Heart left ventricle (tissue), 16 donors: Measurements from ENCODE around the gene ZC3HAV1. TPM values are rescaled to one million over a fixed set of nuclear protein-coding genes. Genes with fewer than 3 reads are reported as not detected.
"Not testable (repeated sequence)": the region's sequence is repeated elsewhere in the genome, so short reads cannot be mapped to it uniquely, and the experiment has no call there.

Source experiments
- ATAC-seq, 4 donors: fragments of 200-7000 bp; cut with Tn5 transposase; one replicate each; pipeline ENCODE4 v1.9.1; 2020 to 2022; ENCODE audit warnings: moderate library complexity in 4 of 4, mild to moderate bottlenecking in 3 of 4, moderate number of reproducible peaks in 1 of 4
- DNase-seq, 5 donors: peaks; one replicate each; pipeline ENCODE4 v3.0.0-alpha.2; 2020
- H3K27ac ChIP-seq, 12 donors: fragments of 200-600 bp; sonication (generic) in 4 of 12; one replicate each; pipeline versions ENCODE4 v1.5.0 to v1.8.0; 2016 to 2022; ENCODE audit warnings: mild to moderate bottlenecking in 2 of 12
- H3K27me3 ChIP-seq, 9 donors: fragments of 200-600 bp; sonication (generic) in 2 of 9; one replicate each; pipeline versions ENCODE4 v1.5.1 to v1.8.0; 2016 to 2022; ENCODE audit warnings: mild to moderate bottlenecking in 3 of 9
- H3K36me3 ChIP-seq, 9 donors: fragments of 200-600 bp; sonication (generic) in 2 of 9; one replicate each; pipeline versions ENCODE4 v1.5.0 to v1.8.0; 2018 to 2022; ENCODE audit warnings: mild to moderate bottlenecking in 2 of 9
- H3K4me1 ChIP-seq, 12 donors: fragments of 200-600 bp; sonication (generic) in 4 of 12; one replicate each; pipeline versions ENCODE4 v1.5.0 to v1.8.0; 2016 to 2022; ENCODE audit warnings: mild to moderate bottlenecking in 3 of 12
- H3K4me3 ChIP-seq, 12 donors: fragments of 200-600 bp; sonication (generic) in 4 of 12; one replicate each; pipeline versions ENCODE4 v1.5.0 to v1.8.0; 2017 to 2022; ENCODE audit warnings: mild to moderate bottlenecking in 9 of 12, moderate library complexity in 4 of 12
- H3K9me3 ChIP-seq, 12 donors: fragments of 200-600 bp; sonication (generic) in 4 of 12; one replicate each; pipeline versions ENCODE4 v1.5.0 to v1.8.0; 2016 to 2022; ENCODE audit warnings: mild to moderate bottlenecking in 1 of 12
- POLR2A ChIP-seq, 2 donors: fragments of 450-650 bp; IDR thresholded peaks; one replicate each; pipeline ENCODE4 v1.6.1; 2017; ENCODE audit warnings: antibody characterized with exemption in 2 of 2, mild to moderate bottlenecking in 2 of 2, moderate library complexity in 2 of 2
- WGBS, 4 donors: extraction: QIAGEN DNeasy Blood & Tissue Kit in 2 of 4; methylation state at CpG; one replicate each; pipeline versions ENCODE4 v1.1.5 to v1.1.7; 2013 to 2018; 5-methylcytosine and 5-hydroxymethylcytosine counted together
- intact Hi-C, 10 donors: fragments of 100-400 bp; cut with DNase I; formaldehyde crosslinking; loops; one replicate each; pipeline versions ENCODE4 v1.11.1 to v1.14.2; 2022
- polyA plus RNA-seq, 2 donors: library from polyadenylated mRNA; stranded (reverse); fragments of 200-250 nt; gene quantifications; one replicate each; pipeline ENCODE4 v1.2.3, GENCODE V29; 2013
- total RNA-seq, 9 donors: library from RNA; depleted of rRNA in 2 of 9; stranded (reverse); fragments of >200 nt in 2 of 9; fragmentation: NEBNext Ultra II Directional in 3 of 9; extraction: Animal tissue kit (Norgen Biotek cat#: 25700) in 3 of 9; gene quantifications; one replicate each; pipeline versions ENCODE4 v1.1.0 to v1.2.4, GENCODE V29; 2016 to 2023
- TF ChIP-seq, protein P1 (sequence below), 12 donors: fragments of 200-600 bp; sonication (generic) in 4 of 12; IDR thresholded peaks; one replicate each; pipeline versions ENCODE4 v1.5.0 to v1.8.0; 2018 to 2022; ENCODE audit warnings: antibody characterized with exemption in 12 of 12, mild to moderate bottlenecking in 5 of 12
- donor health status: ischemic (EF 13 %, LVEDD 7.1; RV severe dilation, severe dysfunction).
- donor health status: healthy with polysubstance abuse.
- donor health status: DM: no; HTN: yes; CAD: no.
- donor health status: DM: no; HTN: no; CAD: no.
- donor health status: ischemic (EF 25% LVEDD 6.9; RV normal size, moderate dysfunction).
- donor health status: ischemic (EF 25% LVEDD 5.7; RV mildly dilated, moderate dysfunction).
- donor health status: healthy.
- donor health status: DM: yes; HTN: yes; CAD: no.
- donor health status: ischemic (EF 35%, LVEDD 5.7; RV mildly dilated, moderate dysfunction).
- donor health status: nonischemic (EF 11% LVEDD 7.7; RV severe dilation, severe dysfunction).
- donor health status: DM: yes; HTN: yes; CAD: no.
- donor health status: PGD.
- donor health status: ischemic (EF 29% LVEDD 5.4; RV normal size, mild dysfunction).
- donor health status: nonischemic (EF 23%, LVEDD 6.1; RV moderate dilation, normal function).

The ZC3HAV1 gene
- total and polyA plus RNA-seq, 11 donors = 2.8 to 31.9 (median 7.1) TPM

DNA sequence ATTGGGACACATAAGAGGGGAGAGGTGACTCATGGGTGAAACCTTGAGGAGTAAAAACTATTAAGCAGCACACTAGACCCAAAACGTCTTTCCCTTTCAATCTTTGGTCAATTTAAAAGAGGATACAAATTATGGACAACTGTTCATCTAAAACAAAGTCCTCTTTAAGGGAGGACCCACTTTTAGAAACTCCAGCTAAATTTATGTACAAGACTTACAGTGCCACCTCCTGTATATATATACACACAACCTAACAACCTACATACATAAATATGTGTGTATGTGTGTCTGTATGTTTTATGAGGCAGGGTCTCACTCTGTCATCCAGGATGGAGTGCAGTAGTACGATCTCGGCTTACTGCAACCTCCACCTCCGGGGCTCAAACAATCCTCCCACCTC, 18.1 kb upstream of the ZC3HAV1 start:
- no peak for ATAC-seq
- Histone ChIP-seq H3K27me3 (peaks cover 0 to 6% (median 0%) of the 10 kb centered on the region in 9 donors), H3K9me3 (no peaks in the 10 kb centered on the region), H3K4me3 (no peak overlapping the region), H3K27ac (no peak overlapping the region), H3K36me3 (no peaks in the 10 kb centered on the region), H3K4me1 (peaks cover 0 to 14% (median 0%) of the 10 kb centered on the region in 12 donors)
- whole genome bisulfite sequencing, 4 donors = 69 to 82% (median 79%) methylated on average over 4 of the region's 4 CpGs
- no peak for DNase-seq
- TF ChIP-seq POLR2A (IDR thresholded peaks at IDR 0.05) = no peak
- TF ChIP-seq, protein P1, sequence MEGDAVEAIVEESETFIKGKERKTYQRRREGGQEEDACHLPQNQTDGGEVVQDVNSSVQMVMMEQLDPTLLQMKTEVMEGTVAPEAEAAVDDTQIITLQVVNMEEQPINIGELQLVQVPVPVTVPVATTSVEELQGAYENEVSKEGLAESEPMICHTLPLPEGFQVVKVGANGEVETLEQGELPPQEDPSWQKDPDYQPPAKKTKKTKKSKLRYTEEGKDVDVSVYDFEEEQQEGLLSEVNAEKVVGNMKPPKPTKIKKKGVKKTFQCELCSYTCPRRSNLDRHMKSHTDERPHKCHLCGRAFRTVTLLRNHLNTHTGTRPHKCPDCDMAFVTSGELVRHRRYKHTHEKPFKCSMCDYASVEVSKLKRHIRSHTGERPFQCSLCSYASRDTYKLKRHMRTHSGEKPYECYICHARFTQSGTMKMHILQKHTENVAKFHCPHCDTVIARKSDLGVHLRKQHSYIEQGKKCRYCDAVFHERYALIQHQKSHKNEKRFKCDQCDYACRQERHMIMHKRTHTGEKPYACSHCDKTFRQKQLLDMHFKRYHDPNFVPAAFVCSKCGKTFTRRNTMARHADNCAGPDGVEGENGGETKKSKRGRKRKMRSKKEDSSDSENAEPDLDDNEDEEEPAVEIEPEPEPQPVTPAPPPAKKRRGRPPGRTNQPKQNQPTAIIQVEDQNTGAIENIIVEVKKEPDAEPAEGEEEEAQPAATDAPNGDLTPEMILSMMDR (IDR thresholded peaks at IDR 0.05) = no peak
- intact Hi-C loops = loop anchor here in 2 of 10 donors (5.0 to 10.0 kb wide), 2 partner anchors 110 to 113 kb away; no protein-coding TSS in a partner anchor

DNA sequence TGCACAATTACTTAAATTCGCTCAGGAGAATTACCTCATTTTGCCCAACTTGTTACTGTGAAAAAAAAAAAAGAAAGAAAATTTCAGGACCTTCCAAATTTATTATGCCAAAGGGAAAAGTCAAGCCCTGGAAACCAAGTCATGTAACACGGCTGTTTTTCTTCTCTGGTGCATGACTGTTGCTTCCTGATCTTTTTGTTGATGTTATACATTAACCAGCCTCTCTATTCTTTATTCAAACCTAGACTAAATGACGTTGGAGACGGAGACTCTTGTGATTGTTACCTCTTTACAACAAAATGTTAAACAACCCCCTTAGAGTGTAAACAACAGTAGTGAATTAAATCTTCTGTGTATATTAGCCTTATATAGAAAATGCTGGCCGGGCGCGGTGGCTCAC, 16.1 kb upstream of the ZC3HAV1 start:
- no peak overlapping the region for H3K4me3 ChIP-seq
- intact Hi-C loops = loop anchor here in 2 of 10 donors (5.0 to 10.0 kb wide), 2 partner anchors 108 to 111 kb away; no protein-coding TSS in a partner anchor
- H3K4me1 ChIP-seq = no peaks in the 10 kb centered on the region
- H3K27ac ChIP-seq = no peak overlapping the region
- H3K9me3 ChIP-seq = no peaks in the 10 kb centered on the region
- peaks cover 0 to 11% (median 0%) of the 10 kb centered on the region in 9 donors for H3K27me3 ChIP-seq
- no peak for ATAC-seq
- WGBS, 4 donors = 87 to 92% (median 90%) methylated on average over 7 of the region's 7 CpGs
- no peak for DNase-seq
- no peaks in the 10 kb centered on the region for H3K36me3 ChIP-seq
- TF ChIP-seq POLR2A (IDR thresholded peaks at IDR 0.05) = no peak
- TF ChIP-seq, protein P1 (IDR thresholded peaks at IDR 0.05) = no peak

DNA sequence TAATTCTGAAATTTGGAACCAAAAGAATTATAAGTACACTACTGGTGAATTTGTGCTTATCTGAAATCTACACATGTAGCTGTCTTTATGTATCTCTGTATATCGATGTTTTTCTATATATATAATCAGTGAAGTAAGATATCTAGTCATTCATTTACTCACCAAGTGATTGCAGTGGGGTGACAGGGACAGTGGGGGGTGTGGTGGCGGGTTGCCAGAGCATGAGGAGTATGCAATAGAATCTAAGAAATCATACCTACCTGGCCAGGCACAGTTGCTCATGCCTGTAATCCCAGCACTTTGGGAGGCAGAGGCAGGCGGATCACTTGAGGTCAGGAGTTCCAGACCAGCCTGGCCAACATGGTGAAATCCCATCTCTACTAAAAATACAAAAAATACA, 15.5 kb upstream of the ZC3HAV1 start:
- H3K27ac ChIP-seq, H3K4me3 ChIP-seq, ATAC-seq, DNase-seq, H3K36me3 ChIP-seq, H3K9me3 ChIP-seq, H3K4me1 ChIP-seq: not testable (repeated sequence)
- WGBS, 4 donors = 71 to 83% (median 79%) methylated on average over 3 of the region's 3 CpGs
- peaks cover 0 to 11% (median 0%) of the 10 kb centered on the region in 9 donors for H3K27me3 ChIP-seq
- intact Hi-C loops = loop anchor here in 2 of 10 donors (5.0 to 10.0 kb wide), 2 partner anchors 108 to 110 kb away; no protein-coding TSS in a partner anchor

DNA sequence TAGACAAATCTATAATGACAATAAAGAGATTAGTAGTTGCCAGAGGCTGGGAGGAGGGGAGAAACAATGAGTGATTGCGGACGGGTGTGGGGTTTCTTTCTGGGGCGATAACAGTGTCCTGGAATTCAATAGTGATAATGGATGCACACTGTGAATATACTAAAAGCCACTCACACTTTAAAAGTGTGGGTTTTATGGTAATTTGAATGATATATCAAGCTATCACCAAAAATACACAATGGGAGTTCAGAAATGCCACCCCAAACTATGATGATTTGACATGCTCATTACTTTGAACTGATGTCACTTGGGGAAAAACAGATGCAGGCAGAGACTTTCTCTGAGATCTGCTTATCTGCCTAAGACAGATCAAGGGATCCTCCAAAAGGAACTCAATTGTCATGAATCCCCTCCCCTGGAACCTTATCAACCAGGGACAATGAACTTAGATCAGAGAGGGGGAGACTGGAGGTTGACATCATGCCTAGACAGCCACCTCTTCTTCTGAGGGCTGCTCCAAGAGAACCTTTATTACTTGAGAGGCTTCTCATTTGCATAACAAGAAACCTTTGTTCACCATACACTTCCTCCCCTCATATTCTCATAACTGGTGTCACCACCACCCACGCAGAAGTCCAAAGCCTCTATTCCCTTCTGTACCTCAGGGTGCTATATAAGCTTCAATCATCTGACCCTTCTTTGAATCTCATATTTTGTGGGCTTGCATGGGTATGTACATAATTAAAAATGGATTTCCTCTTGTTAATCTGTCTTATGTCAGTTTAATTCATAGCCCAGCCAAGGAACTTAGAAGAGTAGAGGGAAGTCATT, 14.8 kb upstream of the ZC3HAV1 start:
- TF ChIP-seq POLR2A (IDR thresholded peaks at IDR 0.05) = no peak
- TF ChIP-seq, protein P1 (IDR thresholded peaks at IDR 0.05) = no peak
- intact Hi-C loops = loop anchor here in 1 of 10 donors (10.0 kb wide), 1 partner anchor 109 kb away; no protein-coding TSS in a partner anchor
- H3K4me1 ChIP-seq = peaks cover 0 to 4% (median 0%) of the 10 kb centered on the region in 12 donors
- H3K4me3 ChIP-seq = no peak overlapping the region
- DNase-seq = no peak
- H3K27me3 ChIP-seq = peaks cover 0 to 11% (median 0%) of the 10 kb centered on the region in 9 donors
- ATAC-seq = no peak
- no peaks in the 10 kb centered on the region for H3K36me3 ChIP-seq
- 59 to 72% (median 65%) methylated on average over 4 of the region's 4 CpGs for WGBS, 4 donors
- no peak overlapping the region for H3K27ac ChIP-seq
- H3K9me3 ChIP-seq = no peaks in the 10 kb centered on the region
